Measurements from ENCODE around the gene CENPC.
"Not testable (repeated sequence)": the region's sequence is repeated elsewhere in the genome, so short reads cannot be mapped to it uniquely, and the experiment has no call there.

Gene CENPC

GRCh38 chr4:67466751-67467150, 78.6 kb downstream of the CENPC start:
- no peak for DNase-seq (ENCODE audit: low read depth in 2 of 2)

DNA sequence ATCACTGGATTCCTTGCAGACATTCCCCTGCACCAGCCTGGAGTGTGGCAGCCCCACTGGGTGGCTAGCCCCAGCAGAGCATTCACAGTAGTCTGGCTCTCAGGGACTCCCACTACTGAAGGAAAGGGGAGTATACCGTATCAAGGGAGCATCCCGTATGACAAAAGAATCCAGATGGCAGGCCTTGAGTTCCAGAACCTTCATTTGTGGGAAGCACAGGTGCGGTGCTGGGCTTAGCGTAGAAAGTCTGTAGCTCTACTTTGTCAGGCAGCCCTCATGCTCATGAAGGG, 79.6 kb downstream of the CENPC start:
- no peak for DNase-seq (ENCODE audit: low read depth in 2 of 2)

DNA sequence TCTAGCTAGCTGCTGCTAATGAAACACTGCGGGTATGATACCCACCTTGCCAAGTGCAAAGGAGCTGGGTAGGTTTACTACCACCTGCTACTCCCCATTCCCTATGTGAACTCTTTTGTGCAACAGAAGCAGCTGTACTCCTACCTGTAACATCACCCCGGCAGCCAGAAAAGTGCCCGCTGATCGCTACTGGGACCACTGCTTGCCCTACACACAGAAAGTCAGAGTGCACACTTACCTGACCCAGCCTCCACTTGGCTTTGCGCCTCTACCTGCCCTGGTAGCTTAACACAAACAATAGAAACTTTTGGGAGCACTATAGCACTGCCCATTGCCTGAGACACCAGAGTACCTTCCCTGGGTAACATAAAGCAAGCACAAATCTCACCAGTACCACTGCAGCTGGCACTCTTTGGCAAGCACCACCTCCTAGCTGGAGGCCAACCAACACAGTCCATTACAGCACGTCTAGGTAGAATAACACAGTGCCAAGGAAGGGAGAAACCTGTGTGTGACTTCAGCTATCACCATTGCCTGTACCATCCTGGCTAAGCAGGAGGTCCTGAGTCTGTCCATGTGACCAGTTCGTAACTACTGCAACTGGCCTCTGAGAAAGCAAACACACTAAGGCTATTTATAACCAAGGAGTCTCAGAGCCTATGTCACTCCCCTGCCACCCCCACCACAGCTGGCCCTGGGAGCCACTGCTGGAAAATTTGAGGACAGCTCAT, 80.1 kb downstream of the CENPC start:
- no peak for DNase-seq (ENCODE audit: low read depth in 2 of 2)

GRCh38 chr4:67460574-67460973, 84.7 kb downstream of the CENPC start:
- DNase-seq (ENCODE audit: low read depth in 2 of 2) = no peak

- DNase-seq (ENCODE audit: low read depth in 2 of 2) = no peak
Observed at GRCh38 chr4:67459164-67459563, 86.1 kb downstream of the CENPC start.

- DNase-seq (ENCODE audit: low read depth in 2 of 2) = no peak
Observed at GRCh38 chr4:67456577-67457196, 88.6 kb downstream of the CENPC start.

GRCh38 chr4:67452846-67453205, 92.5 kb downstream of the CENPC start:
- not testable (repeated sequence) for DNase-seq (ENCODE audit: low read depth in 2 of 2)

- DNase-seq (ENCODE audit: low read depth in 2 of 2) = no peak
Observed at GRCh38 chr4:67452100-67452845, 93.0 kb downstream of the CENPC start.

- DNase-seq (ENCODE audit: low read depth in 2 of 2) = no peak
Observed at GRCh38 chr4:67451464-67451863, 93.8 kb downstream of the CENPC start.

DNA sequence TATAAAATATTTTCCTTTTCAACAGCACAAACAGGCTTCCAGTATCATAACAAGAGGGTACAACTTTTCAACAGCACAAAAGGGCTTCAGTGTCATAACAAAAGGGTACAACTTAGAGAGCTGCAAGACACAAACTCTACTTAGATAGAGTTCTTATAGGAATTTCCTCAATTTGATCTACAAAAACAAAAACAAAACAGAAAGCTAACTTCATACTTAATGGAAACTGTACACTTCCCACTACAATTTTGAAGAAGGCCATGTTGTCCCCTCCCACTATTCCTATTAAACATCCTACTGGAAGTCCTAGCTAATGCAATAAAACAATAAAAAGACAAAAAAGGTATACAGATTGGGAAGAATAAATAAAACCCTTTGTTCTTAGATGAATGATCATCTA, 96.7 kb downstream of the CENPC start:
- no peak for DNase-seq (ENCODE audit: low read depth in 2 of 2)

DNA sequence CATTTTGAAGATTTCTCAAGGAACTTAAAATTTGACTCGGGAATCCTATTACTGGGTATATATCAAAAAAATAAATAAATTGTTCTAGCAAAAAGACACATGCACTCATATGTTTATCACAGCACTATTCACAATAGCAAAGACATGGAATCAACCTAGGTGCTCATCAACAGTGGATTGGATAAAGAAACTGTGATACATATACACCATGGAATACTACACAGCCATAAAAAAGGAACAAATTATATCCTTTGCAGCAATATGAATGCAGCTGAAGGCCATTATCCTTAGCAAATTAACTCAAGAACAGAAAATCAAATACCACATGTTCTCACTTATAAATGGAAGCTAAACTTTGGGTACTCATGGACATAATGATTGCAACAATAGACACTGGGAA, 97.4 kb downstream of the CENPC start:
- DNase-seq (ENCODE audit: low read depth in 2 of 2) = no peak

DNA sequence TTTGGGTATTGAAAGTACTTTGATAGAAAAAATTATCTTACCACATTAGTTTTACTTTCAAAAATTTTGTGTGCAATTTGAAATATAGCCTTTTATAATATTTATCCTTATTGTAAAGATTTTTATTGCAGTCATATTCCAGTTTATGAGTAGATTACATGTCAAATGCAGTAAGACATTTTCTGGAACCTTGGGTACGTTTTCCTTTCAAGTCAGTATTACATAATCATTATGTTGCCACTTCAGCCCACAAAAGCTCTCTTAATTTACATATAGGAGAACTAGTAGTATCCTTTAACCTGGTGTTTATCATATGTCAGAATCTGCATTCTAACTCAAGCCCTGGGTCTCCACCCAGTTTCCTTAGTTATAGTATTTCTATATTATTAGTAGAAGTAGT, 98.5 kb downstream of the CENPC start:
- no peak for DNase-seq (ENCODE audit: low read depth in 2 of 2)

DNA sequence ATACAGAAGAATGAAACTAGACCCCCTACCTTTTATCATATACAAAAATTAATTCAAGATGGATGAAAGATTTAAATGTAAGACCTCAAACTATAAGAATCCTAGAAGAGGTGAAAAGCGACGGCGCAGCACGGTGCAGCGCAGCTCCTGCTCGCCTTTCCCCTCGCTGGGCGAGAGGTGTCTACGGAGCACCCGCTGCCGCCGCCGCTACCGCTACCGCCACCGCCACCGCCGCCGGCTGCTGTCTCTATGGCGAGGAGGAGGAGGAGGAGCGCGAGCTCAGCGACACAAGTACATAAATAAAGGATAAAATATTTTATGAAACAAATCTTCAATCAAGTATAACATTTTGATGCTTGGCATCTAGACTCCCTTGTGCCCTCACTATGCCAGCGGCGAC, 99.4 kb downstream of the CENPC start:
- not testable (repeated sequence) for DNase-seq (ENCODE audit: low read depth in 2 of 2)

GRCh38 chr4:67438975-67439374, 106.3 kb downstream of the CENPC start:
- no peak for DNase-seq (ENCODE audit: low read depth in 2 of 2)

GRCh38 chr4:67437974-67438713, 107.2 kb downstream of the CENPC start:
- DNase-seq (ENCODE audit: low read depth in 2 of 2) = no peak

DNA sequence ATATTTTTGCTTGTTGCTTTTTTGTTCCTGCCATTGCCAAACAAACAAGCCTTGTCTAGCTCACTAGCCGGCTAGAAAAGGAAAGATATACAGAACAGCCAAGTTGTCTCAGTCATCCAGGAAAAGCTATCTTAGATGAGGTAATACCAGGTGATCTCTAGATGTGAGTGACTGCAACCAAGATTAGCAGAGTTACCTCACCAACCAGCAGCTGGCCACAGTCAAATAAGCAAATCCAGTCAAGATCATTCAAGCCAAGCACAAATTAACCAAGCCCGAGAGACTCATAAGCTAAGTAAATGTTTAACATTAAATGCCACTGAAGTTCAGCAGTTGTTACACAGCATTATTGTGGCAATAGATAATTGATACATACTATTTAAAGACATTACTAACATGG, 108.6 kb downstream of the CENPC start:
- no peak for DNase-seq (ENCODE audit: low read depth in 2 of 2)

DNA sequence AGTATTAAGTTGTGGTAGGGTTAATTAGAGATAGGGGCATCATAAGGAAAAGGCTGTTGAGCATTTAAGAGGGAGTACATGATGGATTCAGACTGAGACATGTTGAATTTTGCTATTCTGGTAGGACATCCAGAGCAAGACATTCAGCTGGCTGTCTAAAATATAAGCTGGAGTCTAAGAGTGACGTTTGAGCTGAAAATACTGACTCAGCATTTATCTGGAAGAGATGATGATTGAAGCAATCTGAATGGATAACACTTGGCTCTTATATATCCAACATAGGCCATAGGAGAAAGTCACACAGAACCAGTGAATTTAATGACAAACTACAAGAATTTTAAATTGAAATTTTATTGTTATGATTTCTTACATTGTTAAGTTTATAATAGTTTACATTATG, 114.3 kb downstream of the CENPC start:
- DNase-seq (ENCODE audit: low read depth in 2 of 2) = no peak

DNA sequence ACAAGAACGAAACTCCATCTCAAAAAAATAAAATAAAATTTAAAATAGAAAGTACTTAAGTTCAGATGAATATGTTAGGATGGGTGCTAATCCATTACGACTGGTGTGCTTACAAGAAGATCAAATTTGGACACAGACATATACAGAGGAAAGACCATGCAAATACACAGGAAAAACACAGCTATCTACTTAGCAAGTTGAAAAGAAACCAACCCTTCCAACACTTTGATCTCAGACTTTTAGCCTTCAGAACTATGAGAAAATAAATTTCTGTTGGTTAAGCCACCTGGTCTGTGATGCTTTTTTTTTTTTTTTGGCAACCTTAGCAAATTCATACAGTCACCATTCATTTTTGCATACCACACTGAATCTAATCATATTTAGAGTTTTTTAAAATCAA, 116.5 kb downstream of the CENPC start:
- no peak for DNase-seq (ENCODE audit: low read depth in 2 of 2)
